GM21619 (cell line): ENCODE results near the gene DQX1.
A peak's percentile ranks its signal among the peaks of the same experiment; 100 is the strongest.

Experiments
- ATAC-seq: cut with Tn5 transposase; IDR thresholded peaks from one replicate; pipeline ENCODE4 v1.9.1; 2021; ENCODE audit not compliant: unreplicated experiment

DQX1 gene

GRCh38 chr2:74554820-74555531, 28.9 kb upstream of the DQX1 start:
- ATAC-seq, result peak; percentile 35

GRCh38 chr2:74553892-74554819, 28.1 kb upstream of the DQX1 start, which contains the start of the genes DOK1 and LOXL3:
Gene DOK1, plus strand, starts transcription at chr2:74554720. Its CDS starts 35 bp downstream, at chr2:74554755.
Gene LOXL3, minus strand, starts transcription at chr2:74553942. Its CDS starts 1,308 bp downstream, at chr2:74552634.
- ATAC-seq, result peak; percentile 47

GRCh38 chr2:74552914-74553811, 27.1 kb upstream of the DQX1 start:
- ATAC-seq, result no peak

- ATAC-seq, result no peak
These were observed 26.2 kb upstream of the DQX1 start for GRCh38 chr2:74551942-74552913.

- ATAC-seq, result no peak
These were observed 25.5 kb upstream of the DQX1 start for GRCh38 chr2:74551530-74551929.

GRCh38 chr2:74550231-74550630, 24.2 kb upstream of the DQX1 start:
- ATAC-seq, result no peak

- no peak for ATAC-seq
These were observed 23.1 kb upstream of the DQX1 start for GRCh38 chr2:74548900-74549826.

- no peak for ATAC-seq
These were observed 22.4 kb upstream of the DQX1 start for GRCh38 chr2:74548285-74548899.

GRCh38 chr2:74546004-74546403, 20.0 kb upstream of the DQX1 start:
- ATAC-seq, result no peak

GRCh38 chr2:74544634-74545033, 18.6 kb upstream of the DQX1 start:
- ATAC-seq, result no peak

- ATAC-seq, result no peak
These were observed 16.9 kb upstream of the DQX1 start for GRCh38 chr2:74542978-74543377.

GRCh38 chr2:74540291-74540690, 14.3 kb upstream of the DQX1 start:
- no peak for ATAC-seq

GRCh38 chr2:74538881-74539339, 12.9 kb upstream of the DQX1 start:
- ATAC-seq, result no peak

GRCh38 chr2:74537140-74537539, 11.1 kb upstream of the DQX1 start:
- ATAC-seq, result no peak

- no peak for ATAC-seq
These were observed 10.3 kb upstream of the DQX1 start for GRCh38 chr2:74536166-74536950.

GRCh38 chr2:74535440-74535965, 9.5 kb upstream of the DQX1 start:
- no peak for ATAC-seq

GRCh38 chr2:74534411-74534810, 8.4 kb upstream of the DQX1 start:
- ATAC-seq, result no peak
